HG03565 (cell line): ENCODE results near the gene TMEM52B.

Experiments used
- ATAC-seq: cut with Tn5 transposase; IDR thresholded peaks from one replicate; pipeline ENCODE4 v1.9.1; 2021; ENCODE audit warnings: mild to moderate bottlenecking, moderate library complexity; ENCODE audit not compliant: unreplicated experiment

TMEM52B gene

DNA sequence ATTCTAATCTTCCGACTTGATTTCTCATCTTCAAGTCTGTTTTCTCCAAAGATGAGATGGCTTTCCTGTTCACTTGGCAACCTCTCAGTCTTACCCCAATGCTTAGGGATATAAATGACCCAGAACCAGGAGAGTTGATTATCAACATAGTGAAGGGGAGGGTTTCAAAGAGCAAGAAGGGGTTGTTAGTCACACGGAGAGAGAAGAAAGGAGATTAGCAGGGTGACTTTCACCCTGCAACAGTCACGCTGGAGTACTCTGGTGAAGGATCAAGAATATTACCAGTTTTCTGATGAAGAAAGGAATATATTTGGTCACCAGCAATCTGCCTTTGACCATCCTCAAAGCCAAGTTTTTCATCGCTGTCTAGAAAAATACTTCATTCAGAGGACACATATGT is at the start of gene TMEM52B:
Gene TMEM52B (plus strand): TSS at position 212 of the 400 bp plus-strand sequence. CDS start 543 bp downstream, outside the sequence.
- ATAC-seq, result no peak

DNA sequence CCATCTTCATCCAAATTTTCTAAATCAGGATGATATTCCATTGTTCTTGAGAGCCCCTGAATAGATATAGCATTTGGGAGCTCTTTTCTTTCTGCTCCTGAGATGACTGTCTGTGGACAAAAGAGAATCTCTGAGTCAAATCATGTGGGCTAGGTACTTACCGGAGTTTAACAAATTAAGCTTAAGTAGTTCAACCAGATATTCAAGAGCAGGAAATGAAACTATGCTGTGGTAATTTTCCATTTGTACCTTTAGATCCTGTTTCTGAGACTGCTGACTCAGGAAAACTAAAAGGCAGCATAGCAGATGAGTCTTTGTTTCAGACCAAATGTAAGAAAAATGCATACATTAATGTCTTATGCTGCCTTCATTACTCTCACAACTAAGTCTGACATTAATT is 48.8 kb upstream of the TMEM52B start, which contains the start of gene CLEC7A:
Gene CLEC7A (minus strand): TSS at position 158 of the 400 bp plus-strand sequence. CDS start 117 bp downstream, at position 41.
- ATAC-seq, result peak; percentile 72

DNA sequence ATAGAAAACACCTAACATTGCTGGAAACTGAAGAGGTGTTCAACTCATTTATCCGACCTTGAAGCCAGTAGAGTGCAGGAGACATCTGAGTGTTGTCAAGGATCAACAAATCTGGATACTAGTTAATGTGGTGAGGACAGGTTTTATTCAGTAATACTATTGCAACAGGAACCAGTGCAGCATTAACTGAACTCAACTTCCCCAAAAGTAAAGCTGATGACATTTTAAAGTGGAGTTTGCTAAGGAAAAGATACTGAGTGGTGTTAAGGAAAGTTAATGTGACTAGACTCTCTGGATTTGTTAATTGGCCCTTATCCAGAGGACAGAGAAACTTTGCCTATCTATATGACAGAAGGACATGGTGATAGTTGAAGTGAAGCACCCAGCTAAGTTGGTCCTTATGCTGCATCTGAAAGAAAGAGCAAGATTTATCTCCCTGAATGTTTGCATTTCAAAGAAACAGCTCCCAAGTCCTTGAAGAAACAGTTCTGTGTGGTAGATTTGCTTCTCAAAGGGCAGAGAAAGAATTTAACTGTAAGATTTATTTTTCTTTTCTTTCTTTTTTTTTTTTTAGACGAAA is 47.6 kb upstream of the TMEM52B start:
- ATAC-seq, result no peak

DNA sequence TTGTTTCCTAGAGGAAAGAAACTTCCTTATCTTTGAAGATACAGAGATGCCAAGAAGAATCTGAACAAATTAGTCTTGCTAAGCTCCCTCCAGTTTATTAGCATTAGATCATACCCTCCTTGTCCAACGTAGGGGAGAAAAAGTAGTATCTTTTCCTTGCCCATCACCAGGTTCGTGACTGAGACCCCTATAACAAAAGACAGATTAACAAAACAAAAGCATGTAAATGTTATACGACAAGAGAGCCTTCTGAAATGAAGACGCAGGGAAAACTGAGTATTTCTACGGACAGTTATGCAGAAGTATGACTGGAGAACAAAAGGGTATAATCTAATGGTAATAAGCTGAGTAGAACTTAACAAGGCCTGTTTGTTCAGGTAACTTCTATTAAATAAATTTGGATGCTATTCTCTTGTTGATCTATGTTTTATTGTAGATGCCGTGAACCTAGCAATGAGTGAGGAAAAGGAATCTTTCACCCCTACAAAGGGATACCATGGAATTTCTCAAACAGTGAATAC is 45.9 kb upstream of the TMEM52B start:
- ATAC-seq, result no peak

DNA sequence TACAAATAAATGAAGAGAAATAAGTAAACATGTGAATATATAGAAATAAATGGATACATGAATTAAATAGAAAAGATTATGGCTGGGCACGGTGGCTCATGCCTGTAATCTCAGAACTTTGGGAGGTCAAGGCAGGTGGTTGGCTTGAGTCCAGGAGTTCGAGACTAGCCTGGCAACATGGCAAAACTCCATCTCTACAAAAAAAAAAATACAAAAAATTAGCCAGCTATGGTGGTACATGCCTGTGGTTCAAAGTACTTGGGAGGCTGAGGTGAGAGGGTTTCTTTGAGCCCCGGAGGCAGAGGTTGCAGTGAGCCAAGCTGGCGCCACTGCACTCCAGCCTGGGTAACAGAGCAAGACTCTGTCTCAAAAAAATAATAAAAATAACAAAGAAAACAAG is 43.7 kb upstream of the TMEM52B start:
- no peak for ATAC-seq

DNA sequence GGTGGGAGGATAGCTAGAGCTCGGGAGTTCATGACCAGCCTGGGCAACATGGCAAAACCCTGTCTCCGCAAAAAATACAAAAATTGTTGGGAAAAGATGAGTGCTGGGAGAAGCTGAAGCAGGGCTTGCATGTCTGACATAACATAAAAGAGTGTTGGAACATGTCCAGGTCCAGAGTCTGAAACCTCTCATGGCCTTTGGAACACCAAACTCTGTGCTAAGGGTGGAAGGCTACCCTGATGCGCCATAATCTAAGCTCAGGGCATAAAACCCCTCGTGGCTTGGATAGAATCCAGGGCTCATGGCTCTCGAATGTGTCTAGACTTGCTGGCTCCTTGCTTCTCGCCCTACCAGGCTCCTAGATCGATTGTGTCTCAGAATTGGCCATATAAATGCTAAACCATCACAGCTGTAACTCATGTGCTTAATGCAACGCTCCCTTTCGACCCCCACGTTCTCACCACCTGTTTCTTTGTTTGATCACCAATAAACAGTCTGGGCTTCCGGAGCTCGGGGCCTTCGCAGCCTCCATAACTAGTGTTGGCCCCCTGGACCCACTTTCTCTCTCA is 42.1 kb upstream of the TMEM52B start:
- no peak for ATAC-seq

DNA sequence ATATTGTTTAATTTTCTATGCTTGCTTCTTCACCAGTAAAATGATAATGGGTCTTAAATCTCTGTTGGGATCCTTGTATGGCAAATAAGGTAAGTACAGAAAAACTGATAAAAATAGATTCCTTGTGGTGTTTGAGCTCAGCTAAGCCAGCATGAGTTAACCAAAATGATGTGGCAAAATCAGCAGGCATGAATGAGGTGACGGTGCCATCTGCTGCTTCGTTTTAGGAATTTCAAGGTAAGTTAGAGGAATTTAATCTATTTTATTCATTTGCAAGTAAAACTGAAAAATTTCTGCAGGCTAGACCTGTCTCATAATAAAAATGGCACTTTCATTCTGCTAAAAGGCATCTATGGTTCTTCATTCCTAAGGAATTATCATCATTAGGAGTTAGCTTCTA is 38.8 kb upstream of the TMEM52B start:
- ATAC-seq, result no peak

DNA sequence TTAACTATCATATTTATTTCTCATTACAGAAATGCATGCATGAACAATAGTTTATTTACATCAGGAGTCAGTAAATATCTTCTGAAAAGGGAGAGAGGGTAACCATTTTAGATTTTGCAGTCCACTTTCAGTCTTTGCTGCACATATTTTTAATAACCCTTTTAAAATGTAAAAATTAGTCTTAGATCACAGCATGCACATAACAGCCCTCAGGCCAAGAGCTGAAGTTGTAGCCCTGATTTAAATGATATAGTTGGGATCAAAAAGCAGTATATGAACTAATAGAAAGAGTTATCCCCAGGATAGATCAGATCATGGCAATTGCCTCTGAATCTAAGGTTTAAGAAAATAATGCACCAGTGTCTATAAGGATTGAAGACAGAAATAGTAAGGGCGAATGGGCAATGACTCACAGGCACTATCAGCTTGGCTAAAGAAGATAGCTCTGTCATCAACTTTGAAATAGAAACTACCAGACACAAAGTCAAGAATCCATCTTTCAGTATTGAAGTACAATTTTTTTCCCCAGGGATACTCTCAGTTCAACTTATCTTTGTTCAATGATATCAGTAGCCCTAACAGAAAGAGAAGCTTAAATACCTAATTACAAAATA is 35.7 kb upstream of the TMEM52B start:
- no peak for ATAC-seq

DNA sequence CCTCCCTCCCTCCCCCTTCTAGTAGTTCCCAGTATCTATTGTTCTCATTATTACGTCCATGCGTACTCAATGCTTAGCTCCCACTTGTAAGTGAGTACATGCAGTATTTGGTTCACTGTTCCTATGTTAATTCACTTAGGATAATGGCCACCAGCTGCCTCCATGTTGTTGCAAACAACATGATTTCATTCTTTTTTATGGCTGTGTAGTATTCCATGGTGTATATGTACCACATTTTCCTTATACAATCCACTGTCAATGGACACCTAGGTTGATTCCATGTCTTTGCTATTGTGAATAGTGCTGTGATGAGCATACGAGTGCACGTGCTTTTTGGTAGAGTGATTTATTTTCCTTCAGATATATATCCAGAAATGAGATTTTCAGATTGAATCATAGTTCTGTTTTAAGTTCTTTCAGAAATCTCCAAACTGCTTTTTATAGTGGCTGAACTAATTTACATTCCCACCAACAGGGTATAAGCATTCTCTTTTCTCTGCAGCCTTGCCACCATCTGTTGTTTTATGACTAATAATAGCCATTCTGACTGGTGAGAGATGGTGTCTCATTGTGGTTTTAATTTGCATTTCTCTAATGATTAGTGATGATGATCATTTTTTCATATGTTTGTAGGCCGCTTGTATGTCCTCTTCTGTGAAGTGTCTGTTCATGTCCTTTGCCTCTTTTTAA is 31.0 kb upstream of the TMEM52B start:
- ATAC-seq, result peak; percentile 61

DNA sequence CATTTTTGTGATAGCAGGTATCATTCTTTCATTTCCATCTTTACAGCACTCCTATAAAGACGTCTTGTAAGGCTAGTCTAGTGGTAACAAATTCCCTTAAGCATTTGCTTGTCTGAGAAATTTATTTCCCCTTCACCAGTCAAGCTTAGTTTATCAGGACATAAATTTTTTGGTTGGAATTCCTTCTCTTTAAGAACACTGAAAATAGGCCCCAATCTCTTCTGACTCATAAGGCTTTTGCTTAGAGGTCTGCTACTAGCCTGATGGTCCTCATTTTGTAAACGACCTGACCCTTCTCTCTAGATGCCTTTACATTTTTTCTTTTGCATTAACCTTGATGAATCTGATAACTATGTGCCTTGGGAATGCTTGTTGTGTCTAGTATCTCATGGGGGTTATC is 27.2 kb upstream of the TMEM52B start:
- no peak for ATAC-seq

DNA sequence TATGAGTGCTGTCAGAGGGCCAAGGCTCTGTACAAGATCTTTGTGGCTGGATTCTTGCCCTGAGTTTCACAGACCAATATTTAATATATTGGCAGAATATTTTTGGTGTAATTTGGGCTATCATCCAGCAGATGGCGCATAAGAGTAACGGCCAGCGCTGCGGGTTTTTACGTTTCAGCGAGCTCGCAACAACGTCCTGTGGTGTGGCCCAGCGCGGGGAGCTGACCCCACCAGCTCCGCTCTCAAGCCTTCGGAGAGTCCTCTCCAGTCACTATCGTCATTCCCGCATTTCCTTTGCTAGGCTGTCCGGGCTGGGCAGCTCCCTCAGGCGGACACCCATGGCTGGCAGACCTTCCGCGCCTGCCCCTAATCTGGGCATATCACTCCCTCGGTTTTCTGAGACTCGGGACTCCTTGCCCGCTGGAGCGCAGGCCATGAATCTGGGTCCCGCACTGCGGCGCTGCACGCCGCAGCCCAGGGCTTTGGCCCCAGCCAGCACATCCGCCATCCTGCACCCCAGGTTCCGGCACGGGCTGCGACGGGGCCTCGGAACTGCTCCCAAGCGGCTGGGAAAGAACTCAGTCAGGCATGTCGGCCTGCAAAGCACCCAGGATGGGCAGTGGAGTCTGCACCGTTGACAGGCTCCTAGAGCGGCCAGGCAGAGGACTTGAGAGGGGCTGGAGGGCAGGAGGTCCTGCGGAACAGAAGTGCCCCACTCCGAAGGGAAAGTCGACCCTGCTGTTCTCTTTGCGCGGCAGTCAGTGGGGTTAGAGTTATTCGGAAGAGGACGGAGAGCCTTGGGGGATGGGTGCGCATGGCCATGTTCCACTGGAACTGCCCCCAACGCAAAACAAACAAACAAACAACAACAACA is 25.3 kb upstream of the TMEM52B start:
- ATAC-seq, result peak; percentile 57

DNA sequence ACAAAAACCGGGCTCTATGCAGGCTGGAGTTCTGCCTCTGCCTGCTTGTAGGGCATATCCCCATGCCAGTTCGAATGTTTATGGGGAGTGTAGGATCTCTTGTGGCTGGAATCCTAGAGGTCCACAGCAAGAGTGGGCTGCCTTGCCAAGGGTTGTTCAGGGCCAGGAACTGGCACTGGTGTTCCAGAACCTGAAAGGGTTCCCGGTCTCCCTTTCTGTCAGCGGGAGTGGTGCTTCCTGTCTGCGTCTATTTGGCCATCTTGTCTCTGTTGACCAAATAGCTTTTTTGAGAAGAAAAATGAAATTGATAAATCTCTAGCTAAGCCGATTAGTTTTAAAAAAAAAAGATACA is 24.7 kb upstream of the TMEM52B start:
- no peak for ATAC-seq

DNA sequence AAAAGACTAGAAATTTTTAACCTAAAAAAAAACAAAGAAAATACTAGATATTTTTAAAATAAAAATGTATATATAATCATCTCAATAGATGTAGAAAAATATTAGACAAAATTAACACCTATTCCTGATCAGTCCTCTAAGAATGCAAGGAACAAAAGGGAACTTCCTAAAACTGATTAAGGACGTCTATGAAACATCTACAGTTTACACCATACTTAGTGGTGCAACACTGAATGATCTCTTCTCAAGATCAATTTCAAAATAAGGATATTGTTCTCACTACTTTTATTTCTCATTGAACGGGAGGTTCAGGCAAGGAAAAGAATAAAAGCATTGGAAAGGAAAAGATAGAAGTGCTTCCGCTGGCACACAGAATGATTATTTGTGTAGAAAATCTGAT is 22.9 kb upstream of the TMEM52B start:
- no peak for ATAC-seq

DNA sequence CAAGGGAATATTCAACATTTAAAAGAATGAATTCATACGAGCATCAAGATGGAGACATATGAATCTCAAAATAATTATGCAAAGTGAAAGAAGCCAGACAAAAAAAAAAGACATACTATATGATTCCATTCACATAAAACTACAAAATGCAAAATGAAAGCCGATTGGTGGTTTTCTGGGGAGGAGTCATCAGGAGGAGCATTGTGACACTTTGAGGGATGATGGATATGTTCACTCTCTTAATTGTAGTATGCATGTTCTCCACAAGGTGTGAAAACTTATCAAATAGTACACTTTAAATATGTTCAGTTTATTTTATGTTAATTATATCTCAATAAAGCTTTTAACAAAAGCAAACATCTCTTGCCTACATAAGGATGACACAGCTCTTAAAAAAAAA is 20.4 kb upstream of the TMEM52B start:
- ATAC-seq, result no peak

DNA sequence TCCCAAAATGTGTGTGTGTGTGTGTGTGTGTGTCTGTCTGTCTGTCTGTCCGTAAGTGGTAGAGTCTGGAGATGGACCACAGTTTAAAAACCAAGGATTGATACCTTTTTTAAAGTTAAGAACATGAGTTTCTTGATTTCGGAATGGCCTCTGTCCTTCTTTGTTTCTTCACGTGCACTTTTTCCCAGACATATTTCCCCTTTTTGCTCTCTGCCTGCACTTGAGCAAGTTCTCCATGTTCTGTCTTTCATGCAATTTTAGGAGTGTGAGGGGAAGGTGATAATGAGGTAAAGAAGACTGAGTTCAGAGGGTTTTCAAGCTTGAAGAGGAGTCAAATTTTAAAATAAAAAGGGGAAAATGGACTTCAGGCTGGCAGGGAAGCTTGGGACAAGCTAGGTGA is 19.6 kb upstream of the TMEM52B start:
- no peak for ATAC-seq

DNA sequence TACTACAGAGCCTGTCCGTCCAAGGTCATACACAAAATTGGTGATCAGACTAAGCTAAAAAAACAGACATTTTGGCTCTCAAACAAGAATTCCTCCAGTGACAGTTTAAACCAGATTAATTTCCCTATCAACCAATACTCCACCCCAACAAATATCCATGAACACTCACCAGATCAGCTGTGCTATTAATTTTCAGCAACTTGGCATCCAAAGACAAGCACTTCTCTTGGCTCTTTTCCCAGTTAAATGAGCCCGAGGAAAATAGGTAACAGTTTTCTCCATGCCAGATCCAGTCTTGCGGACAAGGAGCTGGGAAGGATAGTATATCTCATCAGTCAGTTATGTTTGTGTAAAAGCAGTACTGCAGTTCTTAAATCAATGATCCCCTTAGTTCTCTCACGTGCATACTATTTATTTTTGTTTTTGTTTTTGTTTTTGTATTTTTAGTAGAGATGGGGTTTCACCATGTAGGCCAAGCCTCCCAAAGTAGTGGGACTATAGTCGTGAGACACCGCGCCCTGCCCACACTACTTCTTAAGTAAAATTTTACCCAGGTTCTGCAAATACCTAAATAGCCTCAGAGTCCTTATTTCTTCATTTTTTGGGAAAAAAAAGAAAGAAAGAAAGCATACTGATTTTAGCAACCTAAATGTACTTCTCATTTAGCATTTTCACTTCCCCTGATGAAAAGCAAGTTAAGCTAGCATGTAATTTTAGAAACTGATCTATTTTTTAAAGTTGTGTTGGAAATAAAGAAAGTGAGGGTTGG is 18.0 kb upstream of the TMEM52B start:
- ATAC-seq, result no peak

DNA sequence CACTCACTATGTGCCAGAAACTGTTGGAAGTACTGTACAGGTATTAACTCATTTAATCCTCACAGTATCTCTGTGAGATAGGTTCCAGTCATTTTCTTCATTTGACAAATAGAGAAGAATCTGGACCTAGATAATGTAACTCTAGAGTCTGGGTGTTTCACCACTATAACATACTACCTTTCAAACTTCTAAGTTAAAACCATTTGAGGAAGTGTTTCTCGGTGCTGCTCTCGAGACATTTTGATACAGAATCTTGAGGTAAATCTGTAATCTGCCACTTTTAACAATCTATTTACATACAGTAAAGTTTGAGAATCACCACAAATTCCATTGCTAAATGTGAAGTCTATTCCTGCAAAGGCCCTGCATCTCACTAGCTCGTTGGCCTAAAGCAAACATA is 15.7 kb upstream of the TMEM52B start:
- no peak for ATAC-seq

DNA sequence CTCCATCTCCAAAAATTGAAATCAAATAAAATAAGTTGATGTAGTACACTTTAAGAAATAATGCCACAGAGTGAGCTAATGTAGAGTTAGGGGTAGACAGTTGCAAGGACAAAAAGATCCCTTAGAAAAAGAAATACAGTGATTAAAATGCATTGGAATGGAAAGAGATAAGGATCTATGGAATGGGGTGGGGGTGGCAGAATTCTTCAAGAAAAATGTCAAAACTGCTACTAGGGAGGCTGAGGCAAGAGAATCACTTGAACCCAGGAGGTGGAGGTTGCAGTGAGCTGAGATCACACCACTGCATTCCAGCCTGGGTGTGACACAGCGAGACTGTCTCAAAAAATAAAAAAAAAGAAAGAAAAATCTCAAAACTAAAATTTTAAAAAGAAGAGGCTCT is 13.4 kb upstream of the TMEM52B start:
- ATAC-seq, result no peak

DNA sequence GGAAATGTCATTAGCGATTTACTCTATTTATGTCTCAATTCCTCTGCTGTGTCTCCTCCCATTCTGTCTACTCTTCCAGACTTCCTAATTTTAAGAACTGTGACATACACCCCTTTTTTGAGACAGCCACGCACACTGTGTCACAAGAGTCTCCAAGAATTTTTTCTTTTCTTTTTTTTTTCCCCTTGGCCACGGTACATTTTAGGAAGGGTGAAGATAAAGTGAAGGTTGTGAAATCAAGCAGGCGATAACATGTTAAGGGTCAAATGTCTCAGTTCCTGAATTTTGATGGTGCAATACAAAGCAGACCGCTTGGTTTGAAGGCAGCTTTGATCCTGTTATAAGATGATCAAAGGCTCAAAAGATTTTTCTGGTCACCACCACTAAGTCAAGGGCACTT is 11.2 kb upstream of the TMEM52B start:
- ATAC-seq, result no peak

DNA sequence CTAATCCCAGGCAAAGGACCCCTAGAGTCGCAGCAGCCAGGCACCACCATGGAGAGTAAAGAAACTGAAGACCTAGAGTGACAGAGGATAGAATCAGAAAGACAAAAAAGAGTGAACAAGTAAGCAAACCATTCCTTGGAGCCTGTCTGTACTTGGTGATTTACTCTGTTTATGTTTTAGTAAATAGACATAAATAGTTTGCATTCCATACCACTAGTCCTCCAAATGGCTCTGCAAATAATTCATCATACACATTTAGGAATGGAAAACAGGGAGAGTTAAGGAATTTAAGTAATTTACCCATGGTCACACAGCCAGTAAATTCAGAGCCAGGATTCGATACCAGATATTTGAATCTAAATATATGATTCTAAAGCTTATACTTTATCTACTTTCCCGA is 9.7 kb upstream of the TMEM52B start:
- ATAC-seq, result no peak
